ENCODE results near the gene ACY1.

GRCh38 chr3:52006017-52006819 is 22.9 kb downstream of the ACY1 start:
- no peak for TF ChIP-seq CTCF (IDR thresholded peaks at IDR 0.05)
- no peak for TF ChIP-seq POLR2AphosphoS5 (IDR thresholded peaks at IDR 0.05; ENCODE audit: low read depth, low read length)
- no peak for TF ChIP-seq SIN3A (IDR thresholded peaks at IDR 0.05; ENCODE audit: borderline replicate concordance, insufficient read depth, low read depth, low read length)
- no peak for TF ChIP-seq REST (IDR thresholded peaks at IDR 0.05; ENCODE audit: insufficient read depth in 1 of 2, low read depth in 2 of 2, low read length in 1 of 2)

Measured in Panc1 (cell line).